GM23338 (cell line): Measurements from ENCODE around the gene SLC13A3.

Source experiments
- CREB1 ChIP-seq: fragments of 250-450 bp; sonication (Bioruptor Pico); IDR thresholded peaks from 2 replicates; pipeline ENCODE4 v1.5.0; 2020; ENCODE audit warnings: low read depth, mild to moderate bottlenecking, moderate library complexity
- CTCF ChIP-seq, 2 experiments: fragments of 200-600 bp in 1 of 2; sonication (generic) in 1 of 2; conservative IDR thresholded peaks; 2 replicates each; pipeline versions ENCODE4 v1.5.1 to v1.6.1; 2016 to 2017; ENCODE audit warnings: antibody characterized with exemption in 2 of 2, low read depth in 2 of 2, mild to moderate bottlenecking in 2 of 2, moderate library complexity in 1 of 2
- ETS1 ChIP-seq: IDR thresholded peaks from 2 replicates; pipeline ENCODE4 v1.6.1; 2016; ENCODE audit warnings: antibody characterized with exemption
- EZH2 ChIP-seq: fragments of 200-600 bp; sonication (generic); IDR thresholded peaks from one replicate; pipeline ENCODE4 v1.8.0; 2017; ENCODE audit warnings: antibody characterized with exemption, mild to moderate bottlenecking, low read depth; ENCODE audit not compliant: unreplicated experiment
- EZH2phosphoT487 ChIP-seq: fragments of 200-600 bp; sonication (generic); IDR thresholded peaks from one replicate; pipeline ENCODE4 v1.8.1; 2018; ENCODE audit warnings: antibody characterized with exemption; ENCODE audit not compliant: unreplicated experiment
- JUNB ChIP-seq: IDR thresholded peaks from one replicate; pipeline ENCODE4 v1.6.1; 2016; ENCODE audit warnings: antibody characterized with exemption; ENCODE audit not compliant: unreplicated experiment
- POLR2AphosphoS5 ChIP-seq: IDR thresholded peaks from 2 replicates; pipeline ENCODE4 v1.6.1; 2016; ENCODE audit warnings: antibody characterized with exemption, low read depth
- ZNF331 ChIP-seq: fragments of 250-450 bp; sonication (Bioruptor Pico); IDR thresholded peaks from 2 replicates; pipeline ENCODE4 v1.5.0; 2020; ENCODE audit warnings: low read depth, mild to moderate bottlenecking, moderate library complexity
- TF ChIP-seq, protein P1 (sequence below): IDR thresholded peaks from one replicate; pipeline ENCODE4 v1.6.1; 2018; ENCODE audit warnings: antibody characterized with exemption; ENCODE audit not compliant: unreplicated experiment

DNA sequence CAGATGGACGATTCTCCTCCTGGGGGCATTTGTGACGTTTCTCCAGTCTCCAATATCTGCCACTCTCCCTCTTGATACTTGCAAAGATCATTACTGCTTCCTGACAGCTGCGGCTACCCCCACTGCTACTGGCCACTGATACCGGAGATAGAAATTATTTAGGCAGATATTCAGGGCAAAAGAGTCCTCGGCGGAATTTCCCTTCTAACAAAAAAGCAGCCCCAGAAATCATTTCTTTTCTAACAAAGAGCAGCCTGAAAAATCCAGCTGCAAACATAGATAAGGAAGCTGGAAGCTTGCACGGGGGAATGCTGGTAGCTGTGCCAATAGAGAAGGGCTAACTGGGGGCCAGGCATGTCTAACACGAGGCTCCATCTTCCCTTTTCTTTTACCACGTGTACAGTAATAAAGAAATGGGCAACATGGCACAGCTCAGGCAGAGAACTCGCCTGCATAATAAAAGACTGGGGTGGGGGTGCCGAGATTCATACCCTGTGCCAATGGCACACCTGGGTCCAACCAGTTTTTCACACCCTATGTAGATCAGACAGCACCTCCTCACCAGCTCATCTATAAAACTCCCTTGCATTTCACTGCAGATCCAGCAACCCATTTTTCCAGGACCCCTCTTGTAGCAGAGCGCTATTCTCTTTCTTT is 31.9 kb upstream of the SLC13A3 start:
- TF ChIP-seq CTCF (conservative IDR thresholded peaks at IDR 0.05; ENCODE audit: low read depth in 2 of 2), result no peak
- no peak for TF ChIP-seq EZH2
- TF ChIP-seq ZNF331 (CRISPR knock-in tag), result no peak
- TF ChIP-seq POLR2AphosphoS5, result no peak
- TF ChIP-seq, protein P1, sequence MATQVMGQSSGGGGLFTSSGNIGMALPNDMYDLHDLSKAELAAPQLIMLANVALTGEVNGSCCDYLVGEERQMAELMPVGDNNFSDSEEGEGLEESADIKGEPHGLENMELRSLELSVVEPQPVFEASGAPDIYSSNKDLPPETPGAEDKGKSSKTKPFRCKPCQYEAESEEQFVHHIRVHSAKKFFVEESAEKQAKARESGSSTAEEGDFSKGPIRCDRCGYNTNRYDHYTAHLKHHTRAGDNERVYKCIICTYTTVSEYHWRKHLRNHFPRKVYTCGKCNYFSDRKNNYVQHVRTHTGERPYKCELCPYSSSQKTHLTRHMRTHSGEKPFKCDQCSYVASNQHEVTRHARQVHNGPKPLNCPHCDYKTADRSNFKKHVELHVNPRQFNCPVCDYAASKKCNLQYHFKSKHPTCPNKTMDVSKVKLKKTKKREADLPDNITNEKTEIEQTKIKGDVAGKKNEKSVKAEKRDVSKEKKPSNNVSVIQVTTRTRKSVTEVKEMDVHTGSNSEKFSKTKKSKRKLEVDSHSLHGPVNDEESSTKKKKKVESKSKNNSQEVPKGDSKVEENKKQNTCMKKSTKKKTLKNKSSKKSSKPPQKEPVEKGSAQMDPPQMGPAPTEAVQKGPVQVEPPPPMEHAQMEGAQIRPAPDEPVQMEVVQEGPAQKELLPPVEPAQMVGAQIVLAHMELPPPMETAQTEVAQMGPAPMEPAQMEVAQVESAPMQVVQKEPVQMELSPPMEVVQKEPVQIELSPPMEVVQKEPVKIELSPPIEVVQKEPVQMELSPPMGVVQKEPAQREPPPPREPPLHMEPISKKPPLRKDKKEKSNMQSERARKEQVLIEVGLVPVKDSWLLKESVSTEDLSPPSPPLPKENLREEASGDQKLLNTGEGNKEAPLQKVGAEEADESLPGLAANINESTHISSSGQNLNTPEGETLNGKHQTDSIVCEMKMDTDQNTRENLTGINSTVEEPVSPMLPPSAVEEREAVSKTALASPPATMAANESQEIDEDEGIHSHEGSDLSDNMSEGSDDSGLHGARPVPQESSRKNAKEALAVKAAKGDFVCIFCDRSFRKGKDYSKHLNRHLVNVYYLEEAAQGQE, result no peak
- TF ChIP-seq CREB1 (CRISPR knock-in tag), result no peak
- TF ChIP-seq EZH2phosphoT487, result no peak
- TF ChIP-seq JUNB, result no peak
- no peak for TF ChIP-seq ETS1
